Bone marrow (tissue), 2 donors: ENCODE data around the gene TACR2.

Experiments used
- DNase-seq, 2 donors: peaks; one replicate each; lab custom pipeline; 2025; lab: John Stamatoyannopoulos, UW

Gene TACR2

GRCh38 chr10:69403066-69403465 lies 13.7 kb downstream of the TACR2 start:
- no peak for DNase-seq

- DNase-seq = no peak
These were observed 14.3 kb downstream of the TACR2 start for GRCh38 chr10:69402386-69402785.

GRCh38 chr10:69401416-69401815 lies 15.3 kb downstream of the TACR2 start:
- no peak for DNase-seq

- no peak for DNase-seq
These were observed 15.8 kb downstream of the TACR2 start for GRCh38 chr10:69400936-69401335.

GRCh38 chr10:69398466-69398865 lies 18.3 kb downstream of the TACR2 start:
- DNase-seq = no peak

- no peak for DNase-seq
These were observed 18.7 kb downstream of the TACR2 start for GRCh38 chr10:69397972-69398371.

- no peak for DNase-seq
These were observed 22.7 kb downstream of the TACR2 start for GRCh38 chr10:69394020-69394419.

GRCh38 chr10:69392481-69393000 lies 24.2 kb downstream of the TACR2 start:
- peak; percentile 39 to 81 for DNase-seq

- no peak for DNase-seq
These were observed 25.6 kb downstream of the TACR2 start for GRCh38 chr10:69391158-69391557.

- DNase-seq = peak in 1 of 2 donors; percentile 45
These were observed 26.8 kb downstream of the TACR2 start for GRCh38 chr10:69389827-69390490.

- DNase-seq = no peak
These were observed 28.2 kb downstream of the TACR2 start for GRCh38 chr10:69388488-69388887.

- DNase-seq = no peak
These were observed 29.2 kb downstream of the TACR2 start for GRCh38 chr10:69387500-69387899.

GRCh38 chr10:69385454-69386350 lies 31.0 kb downstream of the TACR2 start:
- DNase-seq = no peak

GRCh38 chr10:69384320-69384719 lies 32.4 kb downstream of the TACR2 start:
- DNase-seq = no peak

- DNase-seq = no peak
These were observed 33.2 kb downstream of the TACR2 start for GRCh38 chr10:69383558-69383957.

GRCh38 chr10:69382382-69383117 lies 34.2 kb downstream of the TACR2 start:
- no peak for DNase-seq

- no peak for DNase-seq
These were observed 36.9 kb downstream of the TACR2 start for GRCh38 chr10:69379800-69380199.

GRCh38 chr10:69377933-69378332 lies 38.8 kb downstream of the TACR2 start:
- no peak for DNase-seq

- DNase-seq = no peak
These were observed 39.5 kb downstream of the TACR2 start for GRCh38 chr10:69377191-69377590.

GRCh38 chr10:69376662-69377061 lies 40.1 kb downstream of the TACR2 start:
- no peak for DNase-seq

- DNase-seq = no peak
These were observed 41.2 kb downstream of the TACR2 start for GRCh38 chr10:69375307-69376151.

GRCh38 chr10:69374931-69375306 lies 41.8 kb downstream of the TACR2 start:
- DNase-seq = no peak
